A673 (cell line): ENCODE measurements around the gene XYLT1. TPM values are rescaled to one million over a fixed set of nuclear protein-coding genes. Genes with fewer than 3 reads are reported as not detected.

ENCODE experiments used
- BruUV-seq: library from RNA; stranded (reverse); fragments of 400-500 nt; replicated peaks from 2 replicates; lab custom pipeline; 2021; lab: Mats Ljungman, UMichigan
- CTCF ChIA-PET: fragments of 300-600 bp; sonication (Branson Sonifier 250); formaldehyde crosslinking; loops from one replicate; lab custom pipeline; 2022; ENCODE audit warnings: antibody characterized with exemption; lab: Charles Lee
- POLR2A ChIA-PET: fragments of 300-600 bp; sonication (Branson Sonifier 250); formaldehyde crosslinking; loops from one replicate; lab custom pipeline; 2022; ENCODE audit warnings: antibody characterized with exemption; ENCODE audit not compliant: low non-redundant PET; lab: Charles Lee
- DNase-seq: peaks from one replicate; pipeline ENCODE4 v3.0.0-alpha.2; 2015; ENCODE audit warnings: low spot score
- H3K27ac ChIP-seq: fragments of 200-600 bp; sonication (generic); 2 replicates; pipeline ENCODE4 v1.5.1; 2016; ENCODE audit warnings: mixed run types, low read depth, mild to moderate bottlenecking, mixed read lengths, antibody characterized with exemption, low read length; ENCODE audit not compliant: poor library complexity, severe bottlenecking
- H3K27me3 ChIP-seq: fragments of 200-600 bp; sonication (generic); replicated peaks from 2 replicates; pipeline ENCODE4 v1.6.1; 2017; ENCODE audit warnings: mixed run types, low read depth, mild to moderate bottlenecking, mixed read lengths, antibody characterized with exemption, low read length; ENCODE audit not compliant: insufficient read depth, poor library complexity
- H3K36me3 ChIP-seq: fragments of 200-600 bp; sonication (generic); 2 replicates; pipeline ENCODE4 v1.6.1; 2016; ENCODE audit warnings: mixed run types, mild to moderate bottlenecking, mixed read lengths, antibody characterized with exemption, low read length; ENCODE audit not compliant: insufficient read depth, poor library complexity, severe bottlenecking
- H3K4me1 ChIP-seq: fragments of 200-600 bp; sonication (generic); 2 replicates; pipeline ENCODE4 v1.6.1; 2017; ENCODE audit warnings: mixed run types, mild to moderate bottlenecking, mixed read lengths, antibody characterized with exemption, low read length; ENCODE audit not compliant: insufficient read depth, poor library complexity, severe bottlenecking
- H3K4me3 ChIP-seq: fragments of 200-600 bp; sonication (generic); 2 replicates; pipeline ENCODE4 v1.5.1; 2016; ENCODE audit warnings: low read depth, mixed run types, mild to moderate bottlenecking, mixed read lengths, low read length; ENCODE audit not compliant: poor library complexity, severe bottlenecking
- H3K9me3 ChIP-seq: fragments of 200-600 bp; sonication (generic); 2 replicates; pipeline ENCODE4 v1.6.1; 2016; ENCODE audit warnings: mixed run types, low read depth, mild to moderate bottlenecking, mixed read lengths, antibody characterized with exemption, low read length; ENCODE audit not compliant: poor library complexity, severe bottlenecking
- EZH2 ChIP-seq: fragments of 200-600 bp; sonication (generic); IDR thresholded peaks from 2 replicates; pipeline ENCODE4 v1.6.1; 2017; ENCODE audit warnings: borderline replicate concordance, low read depth, mild to moderate bottlenecking, mixed read lengths, antibody characterized with exemption, low read length; ENCODE audit not compliant: poor library complexity, severe bottlenecking
- intact Hi-C: fragments of 100-400 bp; cut with micrococcal nuclease; formaldehyde crosslinking; loops from one replicate; pipeline ENCODE4 v1.10.0; 2022; ENCODE audit not compliant: unreplicated experiment
- total RNA-seq: library from RNA; stranded (reverse); gene quantifications from 2 replicates; pipeline ENCODE4 v1.2.3, GENCODE V29; 2021
- TF ChIP-seq, protein P1 (sequence below): fragments of 300-800, 200-600 bp; sonication (generic); conservative IDR thresholded peaks from 2 replicates; pipeline ENCODE4 v1.5.1; 2017; ENCODE audit warnings: low read depth, mild to moderate bottlenecking, antibody characterized with exemption, low read length, moderate library complexity, mixed read lengths

XYLT1 gene
- total RNA-seq, 1 experiment from 2014 or later = 0.64 TPM

- Histone ChIP-seq H3K4me3 (no peak overlapping the region), H3K9me3 (no peaks in the 10 kb centered on the region), H3K4me1 (no peaks in the 10 kb centered on the region), H3K36me3 (no peaks in the 10 kb centered on the region), H3K27ac (no peak overlapping the region), H3K27me3 (no peaks in the 10 kb centered on the region)
- ChIA-PET CTCF (no interaction called here), POLR2A (no interaction called here)
- intact Hi-C loops = no loop called here
- TF ChIP-seq, protein P1, sequence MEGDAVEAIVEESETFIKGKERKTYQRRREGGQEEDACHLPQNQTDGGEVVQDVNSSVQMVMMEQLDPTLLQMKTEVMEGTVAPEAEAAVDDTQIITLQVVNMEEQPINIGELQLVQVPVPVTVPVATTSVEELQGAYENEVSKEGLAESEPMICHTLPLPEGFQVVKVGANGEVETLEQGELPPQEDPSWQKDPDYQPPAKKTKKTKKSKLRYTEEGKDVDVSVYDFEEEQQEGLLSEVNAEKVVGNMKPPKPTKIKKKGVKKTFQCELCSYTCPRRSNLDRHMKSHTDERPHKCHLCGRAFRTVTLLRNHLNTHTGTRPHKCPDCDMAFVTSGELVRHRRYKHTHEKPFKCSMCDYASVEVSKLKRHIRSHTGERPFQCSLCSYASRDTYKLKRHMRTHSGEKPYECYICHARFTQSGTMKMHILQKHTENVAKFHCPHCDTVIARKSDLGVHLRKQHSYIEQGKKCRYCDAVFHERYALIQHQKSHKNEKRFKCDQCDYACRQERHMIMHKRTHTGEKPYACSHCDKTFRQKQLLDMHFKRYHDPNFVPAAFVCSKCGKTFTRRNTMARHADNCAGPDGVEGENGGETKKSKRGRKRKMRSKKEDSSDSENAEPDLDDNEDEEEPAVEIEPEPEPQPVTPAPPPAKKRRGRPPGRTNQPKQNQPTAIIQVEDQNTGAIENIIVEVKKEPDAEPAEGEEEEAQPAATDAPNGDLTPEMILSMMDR = no peak
- TF ChIP-seq EZH2 = no peak
- no peak for DNase-seq
- BruUV-seq = no TSS peak
These were observed 169.1 kb downstream of the XYLT1 start for GRCh38 chr16:17301593-17302135.

- no peaks in the 10 kb centered on the region for H3K9me3 ChIP-seq
- CTCF ChIA-PET = no interaction called here
- no peak overlapping the region for H3K27ac ChIP-seq
- TF ChIP-seq, protein P1 = no peak
- TF ChIP-seq EZH2 = no peak
- no peak overlapping the region for H3K4me3 ChIP-seq
- H3K27me3 ChIP-seq = no peaks in the 10 kb centered on the region
- no peaks in the 10 kb centered on the region for H3K4me1 ChIP-seq
- POLR2A ChIA-PET = no interaction called here
- no peaks in the 10 kb centered on the region for H3K36me3 ChIP-seq
- DNase-seq = no peak
- intact Hi-C loops = no loop called here
- no TSS peak for BruUV-seq
These were observed 169.6 kb downstream of the XYLT1 start for GRCh38 chr16:17301184-17301583.

DNA sequence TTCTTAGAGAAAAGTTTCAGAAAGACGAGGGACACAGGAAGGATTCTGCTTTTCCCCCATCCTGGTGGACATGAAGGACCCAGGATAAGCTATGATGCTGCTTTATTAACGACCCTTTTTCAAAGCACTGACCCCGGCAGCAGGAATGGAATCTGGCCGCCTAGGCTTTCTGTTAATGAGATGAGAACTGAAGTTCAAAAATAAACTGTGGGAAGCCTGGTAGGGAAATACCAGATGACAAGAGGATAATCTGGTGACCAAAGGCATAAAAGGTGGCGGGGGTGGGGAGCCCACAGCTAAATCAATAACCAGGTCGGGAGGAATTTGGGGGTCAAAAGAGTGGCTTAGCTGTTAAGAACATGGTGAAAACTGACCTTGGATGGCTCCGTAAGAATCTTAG, 171.0 kb downstream of the XYLT1 start:
- no peaks in the 10 kb centered on the region for H3K4me1 ChIP-seq
- H3K4me3 ChIP-seq = no peak overlapping the region
- H3K36me3 ChIP-seq = no peaks in the 10 kb centered on the region
- no peak overlapping the region for H3K27ac ChIP-seq
- DNase-seq = no peak
- POLR2A ChIA-PET = no interaction called here
- no TSS peak for BruUV-seq
- CTCF ChIA-PET = no interaction called here
- H3K9me3 ChIP-seq = no peaks in the 10 kb centered on the region
- no peak for TF ChIP-seq EZH2
- TF ChIP-seq, protein P1 = no peak
- intact Hi-C loops = no loop called here
- no peaks in the 10 kb centered on the region for H3K27me3 ChIP-seq
